GM21723 (cell line): Measurements from ENCODE around the gene PAK5.

Source experiments
- ATAC-seq: cut with Tn5 transposase; IDR thresholded peaks from one replicate; pipeline ENCODE4 v1.9.1; 2021; ENCODE audit warnings: mild to moderate bottlenecking, moderate library complexity; ENCODE audit not compliant: unreplicated experiment

The PAK5 gene

GRCh38 chr20:9838378-9839295, at the start of gene PAK5:
TSS of gene PAK5 (minus strand) at chr20:9839076. CDS start at chr20:9644328, 194,748 bp downstream.
- ATAC-seq = no peak

- no peak for ATAC-seq
Observed at GRCh38 chr20:9887706-9888105, 48.8 kb upstream of the PAK5 start.

- ATAC-seq = no peak
Observed at GRCh38 chr20:9886227-9886626, 47.4 kb upstream of the PAK5 start.

GRCh38 chr20:9884666-9885065, 45.8 kb upstream of the PAK5 start:
- no peak for ATAC-seq

- ATAC-seq = no peak
Observed at GRCh38 chr20:9884061-9884460, 45.2 kb upstream of the PAK5 start.

- no peak for ATAC-seq
Observed at GRCh38 chr20:9877932-9878495, 39.1 kb upstream of the PAK5 start.

GRCh38 chr20:9867196-9867980, 28.5 kb upstream of the PAK5 start:
- no peak for ATAC-seq

- no peak for ATAC-seq
Observed at GRCh38 chr20:9852566-9852965, 13.7 kb upstream of the PAK5 start.

- ATAC-seq = no peak
Observed at GRCh38 chr20:9839626-9840025, 750 bp upstream of the PAK5 start.

- ATAC-seq = no peak
Observed at GRCh38 chr20:9838035-9838377, 870 bp downstream of the PAK5 start.

- no peak for ATAC-seq
Observed at GRCh38 chr20:9837634-9838033, 1.2 kb downstream of the PAK5 start.

GRCh38 chr20:9835302-9835701, 3.6 kb downstream of the PAK5 start:
- ATAC-seq = no peak

- no peak for ATAC-seq
Observed at GRCh38 chr20:9831032-9831431, 7.8 kb downstream of the PAK5 start.

GRCh38 chr20:9829835-9830234, 9.0 kb downstream of the PAK5 start:
- ATAC-seq = no peak

- ATAC-seq = no peak
Observed at GRCh38 chr20:9817654-9818053, 21.2 kb downstream of the PAK5 start.

GRCh38 chr20:9815632-9816031, 23.2 kb downstream of the PAK5 start:
- ATAC-seq = no peak

- no peak for ATAC-seq
Observed at GRCh38 chr20:9810738-9811137, 28.1 kb downstream of the PAK5 start.

- no peak for ATAC-seq
Observed at GRCh38 chr20:9809271-9809670, 29.6 kb downstream of the PAK5 start.

- no peak for ATAC-seq
Observed at GRCh38 chr20:9808166-9808565, 30.7 kb downstream of the PAK5 start.

GRCh38 chr20:9807136-9807535, 31.7 kb downstream of the PAK5 start:
- ATAC-seq = no peak

GRCh38 chr20:9800421-9800820, 38.5 kb downstream of the PAK5 start:
- ATAC-seq = no peak

GRCh38 chr20:9794831-9795230, 44.0 kb downstream of the PAK5 start:
- no peak for ATAC-seq
